Activated naive CD4-positive, alpha-beta T cell treated with anti-CD3 and anti-CD28 coated beads for 36 hours (primary cell): ENCODE results near the gene PTPRE. TPM values are rescaled to one million over a fixed set of nuclear protein-coding genes. Genes with fewer than 3 reads are reported as not detected.

Experiments used
- CTCF ChIA-PET: fragments of 350-600 bp; sonication (Branson Sonifier 250); formaldehyde crosslinking; loops from one replicate; lab custom pipeline; 2021; ENCODE audit warnings: antibody characterized with exemption; lab: Charles Lee
- DNase-seq: peaks from one replicate; pipeline ENCODE4 v3.0.0-alpha.2; 2020
- H3K27ac Mint-ChIP-seq: one replicate; pipeline ENCODE4 v1.8.0; 2021; ENCODE audit warnings: mild to moderate bottlenecking, mixed read lengths
- H3K27me3 Mint-ChIP-seq: one replicate; pipeline ENCODE4 v1.8.0; 2021; ENCODE audit warnings: low read depth, mixed read lengths
- H3K36me3 Mint-ChIP-seq: one replicate; pipeline ENCODE4 v1.8.0; 2021; ENCODE audit warnings: low read depth, mixed read lengths
- H3K4me1 Mint-ChIP-seq: one replicate; pipeline ENCODE4 v1.8.0; 2021; ENCODE audit warnings: low read depth, mixed read lengths
- H3K4me3 Mint-ChIP-seq: one replicate; pipeline ENCODE4 v1.8.0; 2021; ENCODE audit warnings: mild to moderate bottlenecking, moderate library complexity, mixed read lengths
- H3K9me3 Mint-ChIP-seq: one replicate; pipeline ENCODE4 v1.8.0; 2021; ENCODE audit warnings: mixed read lengths
- intact Hi-C: fragments of 100-400 bp; cut with micrococcal nuclease; formaldehyde crosslinking; loops from one replicate; pipeline ENCODE4 v1.15.1; 2023
- total RNA-seq, 2 experiments: library from RNA; stranded (reverse); gene quantifications; one replicate each; pipeline ENCODE4 v1.2.3, GENCODE V29; 2021

Gene PTPRE
- total RNA-seq, 2 experiments from 2014 or later = 13.4 to 16.4 TPM

GRCh38 chr10:128060341-128061250, 153.7 kb downstream of the PTPRE start:
- H3K27ac Mint-ChIP-seq = peak overlapping the region; percentile 6
- H3K36me3 Mint-ChIP-seq = peaks cover 48% of the 10 kb centered on the region
- intact Hi-C loops = loop anchor here (5.0 kb wide), 1 partner anchor 152 kb away; no protein-coding TSS in a partner anchor
- H3K9me3 Mint-ChIP-seq = no peaks in the 10 kb centered on the region
- DNase-seq = no peak
- no peaks in the 10 kb centered on the region for H3K27me3 Mint-ChIP-seq
- no peak overlapping the region for H3K4me3 Mint-ChIP-seq
- H3K4me1 Mint-ChIP-seq = peaks cover 48% of the 10 kb centered on the region
- CTCF ChIA-PET = interaction anchor here (1.9 to 16.7 kb wide), 4 partner anchors 9 to 26 kb away, joined by 6 to 281 read pairs (median 30); no protein-coding TSS in a partner anchor

- CTCF ChIA-PET = interaction anchor here (0.8 to 16.7 kb wide), 6 partner anchors 10 to 150 kb away, joined by 3 to 281 read pairs (median 5); no protein-coding TSS in a partner anchor
- Mint-ChIP-seq H3K4me1 (peaks cover 56% of the 10 kb centered on the region), H3K36me3 (peaks cover 48% of the 10 kb centered on the region), H3K27ac (peak overlapping the region; percentile 34), H3K4me3 (no peak overlapping the region), H3K27me3 (no peaks in the 10 kb centered on the region), H3K9me3 (no peaks in the 10 kb centered on the region)
- DNase-seq = no peak
- intact Hi-C loops = loop anchor here (5.0 kb wide), 1 partner anchor 151 kb away; no protein-coding TSS in a partner anchor
Measured at GRCh38 chr10:128061306-128062300, 154.7 kb downstream of the PTPRE start.

- Mint-ChIP-seq H3K36me3 (peaks cover 56% of the 10 kb centered on the region), H3K4me1 (peaks cover 64% of the 10 kb centered on the region), H3K9me3 (peaks cover 4% of the 10 kb centered on the region), H3K4me3 (peak overlapping the region; percentile 62), H3K27me3 (no peaks in the 10 kb centered on the region), H3K27ac (peak overlapping the region; percentile 93)
- DNase-seq = no peak
- CTCF ChIA-PET = interaction anchor here (0.8 to 16.7 kb wide), 6 partner anchors 11 to 149 kb away, joined by 3 to 281 read pairs (median 8); no protein-coding TSS in a partner anchor
- intact Hi-C loops = loop anchor here (5.0 kb wide), 1 partner anchor 150 kb away; no protein-coding TSS in a partner anchor
Measured at GRCh38 chr10:128062331-128062880, 155.5 kb downstream of the PTPRE start.

DNA sequence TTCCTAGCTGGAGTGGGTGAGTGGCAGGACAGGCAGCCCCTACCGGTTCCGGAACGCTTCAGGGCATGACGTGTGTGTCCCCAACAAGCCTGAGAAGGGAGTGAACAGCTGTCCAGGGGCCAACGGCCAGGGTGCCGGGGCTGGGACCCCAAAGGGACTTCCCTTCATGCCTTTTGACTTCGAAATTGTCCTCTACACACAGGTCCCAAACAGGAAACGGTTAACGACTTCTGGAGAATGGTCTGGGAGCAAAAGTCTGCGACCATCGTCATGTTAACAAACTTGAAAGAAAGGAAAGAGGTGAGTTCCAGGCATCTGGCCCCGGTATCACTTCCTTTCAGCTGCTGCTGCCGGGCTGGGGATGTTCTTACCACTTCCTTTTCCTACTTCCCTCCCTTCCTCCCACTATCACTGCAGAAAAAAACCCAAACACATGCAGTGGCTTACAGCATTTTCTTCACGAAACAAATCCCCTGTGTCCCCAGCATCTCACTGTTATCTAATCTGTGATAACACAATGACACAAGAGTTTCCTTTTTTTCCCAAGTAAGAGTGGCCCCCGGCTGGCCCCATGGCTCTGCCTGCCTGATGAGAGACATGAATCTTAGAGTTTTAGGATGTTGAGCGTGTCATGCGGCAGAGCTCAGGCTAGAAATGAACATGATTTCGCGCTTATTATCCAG, 156.1 kb downstream of the PTPRE start:
- Mint-ChIP-seq H3K4me3 (peak overlapping the region; percentile 62), H3K36me3 (peaks cover 58% of the 10 kb centered on the region), H3K9me3 (peaks cover 4% of the 10 kb centered on the region), H3K4me1 (peaks cover 65% of the 10 kb centered on the region), H3K27ac (peak overlapping the region; percentile 93), H3K27me3 (no peaks in the 10 kb centered on the region)
- DNase-seq = peak; percentile 78
- CTCF ChIA-PET = interaction anchor here (0.7 to 16.7 kb wide), 7 partner anchors 11 to 124 kb away, joined by 3 to 281 read pairs (median 4); no protein-coding TSS in a partner anchor
- intact Hi-C loops = loop anchor here (5.0 kb wide), 1 partner anchor 149 kb away; no protein-coding TSS in a partner anchor

DNA sequence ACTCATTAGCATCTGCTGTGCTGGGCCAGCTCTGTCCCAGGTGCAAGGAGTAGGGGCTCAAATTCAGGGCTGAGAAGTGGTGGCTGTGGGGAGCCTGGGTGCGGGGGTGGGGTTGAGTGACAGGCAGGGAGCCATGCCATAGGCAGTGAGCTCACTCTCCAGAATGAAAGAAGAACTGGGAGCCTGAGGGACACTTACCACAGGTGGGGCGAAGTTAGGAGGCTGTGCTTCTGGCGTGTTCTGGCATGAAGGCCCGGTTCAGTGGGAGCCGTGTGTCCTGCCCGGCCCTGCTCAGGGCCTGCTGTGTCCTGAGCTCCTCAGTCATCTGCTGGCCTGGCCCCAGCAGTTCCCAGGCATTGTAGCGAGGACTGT, 156.8 kb downstream of the PTPRE start:
- CTCF ChIA-PET = interaction anchor here (0.7 to 16.7 kb wide), 8 partner anchors 12 to 123 kb away, joined by 3 to 281 read pairs (median 4); no protein-coding TSS in a partner anchor
- Mint-ChIP-seq H3K27ac (peak overlapping the region; percentile 93), H3K4me3 (peak overlapping the region; percentile 62), H3K9me3 (peaks cover 4% of the 10 kb centered on the region), H3K27me3 (no peaks in the 10 kb centered on the region), H3K36me3 (peaks cover 53% of the 10 kb centered on the region), H3K4me1 (peaks cover 59% of the 10 kb centered on the region)
- intact Hi-C loops = loop anchor here (1.0 to 5.0 kb wide), 6 partner anchors 15 to 149 kb away; partner anchors contain the start of gene MKI67
- peak; percentile 53 for DNase-seq

- Mint-ChIP-seq H3K4me3 (peak overlapping the region; percentile 26), H3K4me1 (peaks cover 58% of the 10 kb centered on the region), H3K27me3 (no peaks in the 10 kb centered on the region), H3K9me3 (peaks cover 4% of the 10 kb centered on the region), H3K36me3 (peaks cover 53% of the 10 kb centered on the region), H3K27ac (peak overlapping the region; percentile 93)
- intact Hi-C loops = loop anchor here (1.0 to 5.0 kb wide), 6 partner anchors 16 to 148 kb away; partner anchors contain the start of gene MKI67
- DNase-seq = peak; percentile 89
- CTCF ChIA-PET = interaction anchor here (0.7 to 16.7 kb wide), 10 partner anchors 12 to 158 kb away, joined by 3 to 281 read pairs (median 4); partner anchors contain the start of gene PTPRE
Measured at GRCh38 chr10:128064108-128064969, 157.4 kb downstream of the PTPRE start.

GRCh38 chr10:128064970-128065580, 158.2 kb downstream of the PTPRE start:
- DNase-seq = no peak
- Mint-ChIP-seq H3K36me3 (peaks cover 56% of the 10 kb centered on the region), H3K4me3 (no peak overlapping the region), H3K27me3 (no peaks in the 10 kb centered on the region), H3K9me3 (peaks cover 4% of the 10 kb centered on the region), H3K27ac (peak overlapping the region; percentile 93), H3K4me1 (peaks cover 59% of the 10 kb centered on the region)
- CTCF ChIA-PET = interaction anchor here (1.1 to 16.7 kb wide), 7 partner anchors 11 to 158 kb away, joined by 3 to 281 read pairs (median 5); partner anchors contain the start of gene PTPRE
- intact Hi-C loops = loop anchor here (1.0 to 5.0 kb wide), 6 partner anchors 17 to 147 kb away; partner anchors contain the start of gene MKI67

- no peaks in the 10 kb centered on the region for H3K27me3 Mint-ChIP-seq
- no peak for DNase-seq
- H3K4me3 Mint-ChIP-seq = no peak overlapping the region
- peaks cover 54% of the 10 kb centered on the region for H3K36me3 Mint-ChIP-seq
- H3K9me3 Mint-ChIP-seq = peaks cover 4% of the 10 kb centered on the region
- intact Hi-C loops = no loop called here
- H3K27ac Mint-ChIP-seq = no peak overlapping the region
- peaks cover 59% of the 10 kb centered on the region for H3K4me1 Mint-ChIP-seq
- CTCF ChIA-PET = interaction anchor here (1.1 to 16.7 kb wide), 5 partner anchors 11 to 159 kb away, joined by 4 to 281 read pairs (median 5); partner anchors contain the start of gene PTPRE
Measured at GRCh38 chr10:128065881-128066534, 159.1 kb downstream of the PTPRE start.

DNA sequence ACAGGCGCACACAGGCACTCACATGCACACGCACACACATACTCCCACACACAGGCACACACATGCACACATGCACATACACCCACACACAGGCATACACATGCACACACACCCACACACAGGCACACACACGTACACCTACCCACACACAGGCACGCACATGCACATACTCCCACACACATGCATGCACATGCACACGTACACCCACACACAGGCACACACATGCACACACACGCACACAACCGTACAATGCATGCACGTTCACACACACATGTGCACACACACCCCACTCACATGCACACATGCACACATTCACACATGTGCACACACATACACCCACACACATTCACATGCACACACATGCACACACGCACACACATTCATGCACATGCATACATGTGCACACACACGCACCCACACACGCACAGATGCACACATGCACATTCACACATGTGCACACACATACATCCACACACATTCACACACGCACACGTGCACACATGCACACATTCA, 160.0 kb downstream of the PTPRE start:
- Mint-ChIP-seq H3K27ac (no peak overlapping the region), H3K4me3 (no peak overlapping the region)
- DNase-seq = no peak

More for the DNA sequence above, 160.0 kb downstream of the PTPRE start:
- intact Hi-C loops = no loop called here
- Mint-ChIP-seq H3K4me1 (peaks cover 58% of the 10 kb centered on the region), H3K9me3 (peaks cover 4% of the 10 kb centered on the region), H3K36me3 (peaks cover 55% of the 10 kb centered on the region), H3K27me3 (no peaks in the 10 kb centered on the region)
- CTCF ChIA-PET = interaction anchor here (6.6 to 16.7 kb wide), 2 partner anchors 19 to 32 kb away, joined by 48 to 281 read pairs; no protein-coding TSS in a partner anchor
